Activated CD4-positive, alpha-beta T cell treated with anti-CD3 and anti-CD28 coated beads, Interleukin-2, amount 10 ng/mL, durations not matched to agents 7 days and 5 days (primary cell): ENCODE data around the gene KCNH4. TPM values are rescaled to one million over a fixed set of nuclear protein-coding genes. Genes with fewer than 3 reads are reported as not detected.

Experiments
- CTCF ChIA-PET: fragments of 350-600 bp; sonication (Branson Sonifier 250); formaldehyde crosslinking; loops from one replicate; lab custom pipeline; 2021; ENCODE audit warnings: antibody characterized with exemption; lab: Charles Lee
- POLR2A ChIA-PET: fragments of 350-600 bp; sonication (Branson Sonifier 250); formaldehyde crosslinking; loops from one replicate; lab custom pipeline; 2021; ENCODE audit warnings: antibody characterized with exemption; lab: Charles Lee
- DNase-seq: peaks from one replicate; pipeline ENCODE4 v3.0.0-alpha.2; 2020
- H3K27ac Mint-ChIP-seq: one replicate; pipeline ENCODE4 v1.8.0; 2021; ENCODE audit warnings: mild to moderate bottlenecking, moderate library complexity, mixed read lengths
- H3K27me3 Mint-ChIP-seq: one replicate; pipeline ENCODE4 v1.8.0; 2021; ENCODE audit warnings: mixed read lengths
- H3K36me3 Mint-ChIP-seq: one replicate; pipeline ENCODE4 v1.8.0; 2021; ENCODE audit warnings: low read depth, mixed read lengths
- H3K4me1 Mint-ChIP-seq: one replicate; pipeline ENCODE4 v1.8.0; 2021; ENCODE audit warnings: mixed read lengths
- H3K4me3 Mint-ChIP-seq: one replicate; pipeline ENCODE4 v1.8.0; 2021; ENCODE audit warnings: mild to moderate bottlenecking, moderate library complexity, mixed read lengths
- H3K9me3 Mint-ChIP-seq: one replicate; pipeline ENCODE4 v1.8.0; 2021; ENCODE audit warnings: mixed read lengths
- total RNA-seq, 2 experiments: library from RNA; stranded (reverse); gene quantifications; one replicate each; pipeline ENCODE4 v1.2.3, GENCODE V29; 2021

The KCNH4 gene
- total RNA-seq, 2 experiments from 2014 or later, result 0.15 to 0.17 TPM

- Mint-ChIP-seq H3K9me3 (no peaks in the 10 kb centered on the region), H3K4me1 (peaks cover 34% of the 10 kb centered on the region), H3K36me3 (peaks cover 52% of the 10 kb centered on the region), H3K27ac (no peak overlapping the region), H3K27me3 (no peaks in the 10 kb centered on the region), H3K4me3 (no peak overlapping the region)
- POLR2A ChIA-PET, result no interaction called here
- CTCF ChIA-PET, result interaction anchor here (0.6 to 2.3 kb wide), 6 partner anchors 9 to 167 kb away, joined by 3 to 7 read pairs (median 4); partner anchors contain the start of gene NKIRAS2
- no peak for DNase-seq
Measured at GRCh38 chr17:42129109-42129837, 51.7 kb downstream of the KCNH4 start.

- H3K36me3 Mint-ChIP-seq, result peaks cover 48% of the 10 kb centered on the region
- ChIA-PET CTCF (interaction anchor here (0.6 to 1.3 kb wide), 9 partner anchors 10 to 550 kb away, joined by 3 to 5 read pairs (median 4); partner anchors contain the start of gene NKIRAS2), POLR2A (no interaction called here)
- DNase-seq, result no peak
- H3K27me3 Mint-ChIP-seq, result no peaks in the 10 kb centered on the region
- peak overlapping the region; percentile 19 for H3K27ac Mint-ChIP-seq
- H3K4me3 Mint-ChIP-seq, result no peak overlapping the region
- H3K9me3 Mint-ChIP-seq, result no peaks in the 10 kb centered on the region
- H3K4me1 Mint-ChIP-seq, result peaks cover 16% of the 10 kb centered on the region
Measured at GRCh38 chr17:42127414-42127813, 53.5 kb downstream of the KCNH4 start.

DNA sequence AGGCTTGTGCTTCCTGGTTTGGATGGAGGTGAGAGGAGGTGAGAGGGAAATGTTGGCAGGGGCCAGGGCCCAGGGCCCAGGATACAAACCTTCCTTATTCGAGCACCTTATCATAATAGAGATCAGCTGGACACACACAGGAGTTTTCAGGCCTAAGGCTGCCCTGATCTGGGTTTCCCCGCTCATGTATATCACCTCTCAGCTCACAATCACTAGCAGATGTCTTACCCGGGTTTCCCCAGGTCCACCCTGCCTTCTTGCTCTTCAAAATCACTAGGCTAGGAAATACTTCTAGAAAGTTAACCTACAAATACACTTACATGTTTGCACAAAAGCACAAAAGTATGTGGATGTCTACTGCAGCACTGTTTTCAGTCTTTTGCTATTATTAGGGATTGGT lies 54.1 kb downstream of the KCNH4 start:
- Mint-ChIP-seq H3K4me3 (no peak overlapping the region), H3K27me3 (no peaks in the 10 kb centered on the region), H3K4me1 (peaks cover 11% of the 10 kb centered on the region), H3K27ac (no peak overlapping the region), H3K36me3 (peaks cover 48% of the 10 kb centered on the region), H3K9me3 (no peaks in the 10 kb centered on the region)
- ChIA-PET POLR2A (no interaction called here), CTCF (interaction anchor here (0.6 to 1.2 kb wide), 2 partner anchors 25 to 107 kb away, joined by 3 to 4 read pairs; partner anchors contain the start of gene NKIRAS2)
- DNase-seq, result no peak

DNA sequence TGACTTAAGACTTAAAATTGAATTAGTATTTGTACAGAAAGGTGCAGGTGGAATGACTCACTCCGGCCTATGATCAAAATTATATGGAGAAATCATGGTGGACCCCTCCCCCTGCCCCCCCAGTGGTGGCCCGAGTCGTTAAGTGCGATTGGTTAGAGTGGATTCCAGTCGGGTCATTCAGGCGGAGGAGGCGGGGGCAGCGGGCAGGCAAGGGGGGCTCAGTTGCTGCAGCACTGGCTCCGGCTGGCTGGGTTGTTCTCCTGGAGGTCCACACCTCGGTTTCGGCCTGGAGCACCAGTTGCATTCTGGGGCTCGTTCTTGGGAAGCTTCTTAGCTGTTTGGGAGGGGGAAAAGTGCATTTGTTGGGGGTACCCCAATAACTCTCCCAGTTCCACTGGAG lies 55.4 kb downstream of the KCNH4 start:
- H3K4me3 Mint-ChIP-seq, result no peak overlapping the region
- DNase-seq, result no peak
- ChIA-PET CTCF (interaction anchor here (0.5 to 1.6 kb wide), 3 partner anchors 9 to 264 kb away, joined by 3 to 5 read pairs (median 4); partner anchors contain the start of gene CNP), POLR2A (no interaction called here)
- H3K27ac Mint-ChIP-seq, result no peak overlapping the region
- peaks cover 7% of the 10 kb centered on the region for H3K4me1 Mint-ChIP-seq
- peaks cover 40% of the 10 kb centered on the region for H3K36me3 Mint-ChIP-seq
- H3K27me3 Mint-ChIP-seq, result no peaks in the 10 kb centered on the region
- no peaks in the 10 kb centered on the region for H3K9me3 Mint-ChIP-seq

- H3K27me3 Mint-ChIP-seq, result no peaks in the 10 kb centered on the region
- POLR2A ChIA-PET, result no interaction called here
- peaks cover 17% of the 10 kb centered on the region for H3K4me1 Mint-ChIP-seq
- DNase-seq, result no peak
- peaks cover 39% of the 10 kb centered on the region for H3K36me3 Mint-ChIP-seq
- CTCF ChIA-PET, result interaction anchor here (1.0 to 1.6 kb wide), 2 partner anchors 10 to 158 kb away, joined by 3 to 4 read pairs; partner anchors contain the start of gene CNP
- no peak overlapping the region for H3K27ac Mint-ChIP-seq
- H3K9me3 Mint-ChIP-seq, result no peaks in the 10 kb centered on the region
- H3K4me3 Mint-ChIP-seq, result no peak overlapping the region
Measured at GRCh38 chr17:42124256-42124655, 56.7 kb downstream of the KCNH4 start.

DNA sequence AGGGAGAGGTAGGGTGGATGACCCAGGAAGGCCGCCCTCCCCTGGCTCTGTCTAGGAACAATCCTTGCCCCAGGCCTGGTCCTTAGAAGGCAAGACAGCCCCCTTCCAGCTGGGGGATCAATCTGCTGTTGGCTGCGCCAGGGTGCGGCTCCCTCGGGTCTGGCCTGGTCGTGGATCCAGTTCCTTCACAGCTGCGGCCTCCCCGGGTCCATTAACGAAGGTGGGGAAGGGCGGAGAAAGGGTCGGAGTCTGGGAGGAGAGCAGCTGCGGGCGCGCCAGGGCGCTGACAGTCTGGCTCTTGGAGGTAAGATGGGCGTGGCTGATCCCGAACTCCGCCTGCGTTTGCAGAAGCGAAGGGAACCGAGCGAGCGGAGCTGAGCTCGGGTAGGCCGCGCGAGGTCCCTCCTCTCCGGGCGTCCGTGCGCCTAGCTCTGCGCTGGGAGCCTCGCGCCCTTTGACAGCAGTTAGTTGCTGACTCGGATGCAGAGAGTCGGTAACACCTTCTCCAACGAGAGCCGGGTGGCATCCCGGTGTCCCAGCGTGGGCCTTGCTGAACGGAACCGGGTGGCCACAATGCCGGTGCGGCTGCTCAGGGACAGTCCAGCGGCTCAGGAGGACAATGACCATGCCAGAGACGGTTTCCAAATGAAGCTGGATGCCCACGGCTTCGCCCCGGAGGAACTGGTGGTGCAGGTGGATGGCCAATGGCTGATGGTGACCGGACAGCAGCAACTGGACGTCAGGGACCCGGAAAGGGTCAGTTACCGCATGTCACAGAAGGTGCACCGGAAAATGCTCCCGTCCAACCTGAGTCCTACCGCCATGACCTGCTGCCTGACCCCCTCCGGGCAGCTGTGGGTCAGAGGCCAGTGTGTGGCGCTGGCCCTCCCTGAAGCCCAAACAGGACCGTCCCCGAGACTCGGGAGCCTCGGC lies 58.3 kb downstream of the KCNH4 start, which contains the start of gene HSPB9:
Gene HSPB9, plus strand, starts transcription at position 434 of the 933 bp plus-strand sequence. Its CDS starts 47 bp downstream, at position 481.
- Mint-ChIP-seq H3K27ac (peak within 1 kb of the TSS; percentile 73), H3K4me1 (peaks cover 24% of the 10 kb centered on the region), H3K36me3 (peaks cover 28% of the 10 kb centered on the region), H3K27me3 (no peaks in the 10 kb centered on the region), H3K4me3 (peak within 1 kb of the TSS; percentile 67), H3K9me3 (no peaks in the 10 kb centered on the region)
- no peak for DNase-seq
- POLR2A ChIA-PET, result no interaction called here
- CTCF ChIA-PET, result interaction anchor here (0.7 kb wide), 1 partner anchor 74 kb away, joined by 3 read pairs; no protein-coding TSS in a partner anchor

DNA sequence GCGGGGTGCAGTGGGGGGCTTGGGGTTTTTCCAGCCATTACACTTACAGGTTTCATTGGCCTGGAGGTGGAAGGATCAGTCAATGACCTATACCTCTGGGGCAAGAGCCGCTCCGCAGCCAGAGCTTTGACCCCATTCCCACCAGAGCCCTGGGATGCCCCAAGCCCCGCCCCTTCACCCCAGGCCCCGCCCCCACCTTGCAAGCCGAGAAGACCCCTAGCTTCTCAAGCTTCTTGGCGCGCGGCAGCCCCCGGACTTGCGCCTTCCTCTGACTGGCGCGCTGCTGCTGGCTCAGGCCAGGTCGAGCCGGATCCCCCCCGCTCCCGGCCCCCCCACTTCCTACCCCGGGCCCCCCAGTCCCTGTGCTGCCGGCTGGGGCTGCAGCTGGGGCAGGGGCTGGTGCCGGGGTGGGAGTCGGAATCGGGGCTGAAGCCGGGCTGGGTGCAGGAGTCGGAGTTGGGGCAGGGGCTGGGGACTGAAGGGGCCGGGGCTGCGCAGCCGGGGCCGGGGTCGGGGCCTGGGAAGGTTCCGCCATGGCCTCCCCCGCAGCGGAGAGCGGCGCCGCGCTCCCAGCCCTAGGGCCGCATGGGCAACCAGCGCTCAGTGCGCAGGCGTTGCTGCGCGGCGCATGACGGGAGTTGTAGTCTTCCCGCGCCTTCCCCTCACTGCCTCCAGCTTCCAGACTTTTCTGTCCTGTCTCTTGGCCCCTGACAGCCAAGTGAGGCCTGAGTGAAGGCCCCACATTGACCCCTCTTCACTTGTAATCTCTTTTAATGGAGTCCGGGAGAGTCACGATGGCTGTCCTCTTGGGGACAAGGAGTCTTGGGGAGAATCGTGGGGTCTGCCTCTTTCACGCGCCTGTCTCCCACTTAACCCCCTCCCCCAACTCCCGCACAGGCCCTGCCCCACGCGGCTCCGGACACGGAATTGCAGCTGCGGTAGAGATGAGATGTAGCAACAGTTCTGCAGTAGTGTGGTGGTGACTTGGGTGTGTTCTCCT lies 59.9 kb downstream of the KCNH4 start, which contains the start of gene KAT2A:
Gene KAT2A, minus strand, starts transcription at position 598 of the 1,000 bp plus-strand sequence. Its CDS starts 63 bp downstream, at position 535.
- H3K27me3 Mint-ChIP-seq, result no peaks in the 10 kb centered on the region
- peaks cover 31% of the 10 kb centered on the region for H3K4me1 Mint-ChIP-seq
- peak; percentile 75 for DNase-seq
- no peaks in the 10 kb centered on the region for H3K9me3 Mint-ChIP-seq
- ChIA-PET CTCF (interaction anchor here (0.6 to 4.2 kb wide), 5 partner anchors 9 to 104 kb away, joined by 3 to 16 read pairs (median 3); partner anchors contain the start of gene DNAJC7), POLR2A (interaction anchor here (0.6 kb wide), 1 partner anchor 11 kb away, joined by 6 read pairs; no protein-coding TSS in a partner anchor)
- H3K27ac Mint-ChIP-seq, result peak within 1 kb of the TSS; percentile 73
- H3K4me3 Mint-ChIP-seq, result peak within 1 kb of the TSS; percentile 67
- H3K36me3 Mint-ChIP-seq, result peaks cover 24% of the 10 kb centered on the region

- ChIA-PET CTCF (interaction anchor here (0.5 to 4.2 kb wide), 9 partner anchors 10 to 1437 kb away, joined by 3 to 16 read pairs (median 3); partner anchors contain the start of genes DNAJC7 and NKIRAS2), POLR2A (interaction anchor here (0.6 kb wide), 1 partner anchor 10 kb away, joined by 6 read pairs; no protein-coding TSS in a partner anchor)
- H3K9me3 Mint-ChIP-seq, result no peaks in the 10 kb centered on the region
- peaks cover 23% of the 10 kb centered on the region for H3K36me3 Mint-ChIP-seq
- peak overlapping the region; percentile 69 for H3K27ac Mint-ChIP-seq
- H3K4me1 Mint-ChIP-seq, result peaks cover 39% of the 10 kb centered on the region
- no peak for DNase-seq
- H3K4me3 Mint-ChIP-seq, result peak overlapping the region; percentile 67
- H3K27me3 Mint-ChIP-seq, result no peaks in the 10 kb centered on the region
Measured at GRCh38 chr17:42120161-42120769, 60.7 kb downstream of the KCNH4 start.

DNA sequence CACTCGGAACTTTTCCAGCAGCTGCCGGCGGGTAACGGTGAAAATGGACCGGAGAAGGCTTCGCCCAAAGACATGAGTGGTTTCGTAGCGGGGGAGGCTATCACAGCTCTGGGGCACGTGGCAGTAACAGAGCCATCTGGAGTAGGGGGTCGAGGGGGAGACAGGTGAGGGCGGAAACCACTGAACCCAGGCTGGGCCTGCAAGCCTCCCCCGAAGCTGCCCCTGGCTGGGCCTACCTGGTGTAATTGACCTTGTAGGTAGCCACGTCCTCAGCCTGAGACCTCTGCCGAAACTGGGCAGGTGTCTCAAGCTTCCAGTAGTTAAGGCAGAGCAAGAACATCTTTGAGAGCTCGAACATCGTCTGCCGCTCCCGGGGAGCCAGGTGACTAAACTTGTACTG lies 61.6 kb downstream of the KCNH4 start:
- peak overlapping the region; percentile 35 for H3K4me3 Mint-ChIP-seq
- H3K27ac Mint-ChIP-seq, result peak overlapping the region; percentile 50
- H3K9me3 Mint-ChIP-seq, result no peaks in the 10 kb centered on the region
- peaks cover 24% of the 10 kb centered on the region for H3K36me3 Mint-ChIP-seq
- no peaks in the 10 kb centered on the region for H3K27me3 Mint-ChIP-seq
- POLR2A ChIA-PET, result no interaction called here
- CTCF ChIA-PET, result interaction anchor here (0.6 to 4.2 kb wide), 10 partner anchors 8 to 158 kb away, joined by 3 to 16 read pairs (median 3); partner anchors contain the start of genes DNAJC7 and NKIRAS2
- DNase-seq, result no peak
- peaks cover 45% of the 10 kb centered on the region for H3K4me1 Mint-ChIP-seq

GRCh38 chr17:42118545-42118944 lies 62.4 kb downstream of the KCNH4 start:
- CTCF ChIA-PET, result interaction anchor here (0.9 to 4.2 kb wide), 12 partner anchors 8 to 155 kb away, joined by 3 to 16 read pairs (median 3); partner anchors contain the start of genes DNAJC7 and NKIRAS2
- no peaks in the 10 kb centered on the region for H3K9me3 Mint-ChIP-seq
- peaks cover 50% of the 10 kb centered on the region for H3K4me1 Mint-ChIP-seq
- no peak overlapping the region for H3K27ac Mint-ChIP-seq
- peaks cover 28% of the 10 kb centered on the region for H3K36me3 Mint-ChIP-seq
- H3K4me3 Mint-ChIP-seq, result peak overlapping the region; percentile 35
- DNase-seq, result peak; percentile 63
- H3K27me3 Mint-ChIP-seq, result no peaks in the 10 kb centered on the region
- POLR2A ChIA-PET, result interaction anchor here (1.0 kb wide), 1 partner anchor 101 kb away, joined by 3 read pairs; the partner anchor contains the start of gene DNAJC7
